ENCODE measurements around the gene MUS81.

Gene MUS81

DNA sequence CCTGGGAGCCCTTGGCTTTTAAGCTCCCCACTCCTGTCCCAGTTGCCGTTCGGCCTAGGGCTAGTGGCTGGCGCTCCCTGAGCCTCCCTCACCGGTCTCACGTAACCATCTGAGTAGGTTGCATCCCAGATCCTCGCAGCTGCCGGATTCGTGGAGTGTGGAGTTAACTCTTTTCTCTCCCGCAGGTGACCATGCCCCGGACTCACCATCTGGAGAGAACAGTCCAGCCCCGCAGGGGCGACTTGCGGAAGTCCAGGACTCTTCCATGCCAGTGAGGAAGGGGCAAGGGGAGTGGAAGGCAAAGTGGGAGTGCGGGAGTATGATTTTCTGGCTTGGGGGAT is 902 bp downstream of the MUS81 start:
- no peak for DNase-seq (ENCODE audit: low read depth)

- DNase-seq (ENCODE audit: low read depth), result no peak
Observed at GRCh38 chr11:65861533-65862183, 1.4 kb downstream of the MUS81 start.

DNA sequence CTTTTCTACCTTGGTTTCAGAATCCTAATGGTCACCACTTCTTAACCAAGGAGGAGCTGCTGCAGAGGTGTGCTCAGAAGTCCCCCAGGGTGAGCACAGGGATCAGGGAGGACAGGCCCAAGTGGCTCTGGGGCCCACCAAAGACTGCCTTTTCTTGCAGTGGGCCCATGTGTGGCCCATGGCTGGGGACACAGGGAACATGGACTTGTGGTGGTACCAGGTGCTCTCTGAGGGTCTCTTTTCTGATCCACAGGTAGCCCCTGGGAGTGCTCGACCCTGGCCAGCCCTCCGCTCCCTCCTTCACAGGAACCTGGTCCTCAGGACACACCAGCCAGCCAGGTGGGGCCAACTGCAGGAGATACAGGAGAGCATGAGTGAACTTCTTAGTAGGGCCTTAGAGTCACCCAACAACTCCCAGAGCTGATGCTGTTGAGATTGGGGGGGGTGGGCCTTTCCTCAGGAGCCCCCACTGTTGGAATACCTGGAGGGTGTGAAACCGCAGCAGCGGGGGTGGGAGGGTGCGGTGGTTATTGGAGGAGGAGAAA is 2.0 kb downstream of the MUS81 start:
- DNase-seq (ENCODE audit: low read depth), result no peak

DNA sequence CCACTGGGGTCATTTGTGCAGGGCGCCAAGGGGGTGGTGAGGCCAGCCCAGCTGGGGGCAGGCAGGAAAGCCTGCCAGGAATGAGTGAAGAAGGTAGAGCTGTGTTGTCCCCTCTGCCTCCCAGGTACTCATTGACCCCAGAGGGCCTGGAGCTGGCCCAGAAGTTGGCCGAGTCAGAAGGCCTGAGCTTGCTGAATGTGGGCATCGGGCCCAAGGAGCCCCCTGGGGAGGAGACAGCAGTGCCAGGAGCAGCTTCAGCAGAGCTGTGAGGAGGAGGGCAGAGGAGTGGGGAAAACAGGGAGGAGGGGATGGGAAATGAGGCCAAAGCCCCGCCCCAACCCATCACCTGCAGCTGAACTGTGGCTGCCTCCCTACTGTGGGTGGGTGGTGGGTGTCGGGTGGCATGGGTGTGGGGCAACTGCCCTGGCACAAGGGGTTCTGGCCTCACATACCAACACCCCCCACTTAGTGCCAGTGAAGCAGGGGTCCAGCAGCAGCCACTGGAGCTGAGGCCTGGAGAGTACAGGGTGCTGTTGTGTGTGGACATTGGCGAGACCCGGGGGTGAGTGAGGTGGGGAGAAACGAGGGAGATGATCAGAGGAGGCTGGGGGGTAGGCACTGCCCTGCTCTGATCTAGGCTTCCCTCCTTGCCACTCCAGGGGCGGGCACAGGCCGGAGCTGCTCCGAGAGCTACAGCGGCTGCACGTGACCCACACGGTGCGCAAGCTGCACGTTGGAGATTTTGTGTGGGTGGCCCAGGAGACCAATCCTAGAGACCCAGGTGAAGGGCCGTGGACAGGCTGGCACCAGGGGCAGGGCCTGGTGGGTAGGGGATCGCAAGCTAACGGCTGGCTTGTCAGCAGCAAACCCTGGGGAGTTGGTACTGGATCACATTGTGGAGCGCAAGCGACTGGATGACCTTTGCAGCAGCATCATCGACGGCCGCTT is 3.0 kb downstream of the MUS81 start:
- no peak for DNase-seq (ENCODE audit: low read depth)

- DNase-seq (ENCODE audit: low read depth), result no peak
Observed at GRCh38 chr11:65863889-65864705, 3.9 kb downstream of the MUS81 start.

- no peak for DNase-seq (ENCODE audit: low read depth)
Observed at GRCh38 chr11:65864706-65865471, 4.7 kb downstream of the MUS81 start.

GRCh38 chr11:65865550-65866172 is 5.4 kb downstream of the MUS81 start:
- no peak for DNase-seq (ENCODE audit: low read depth)

DNA sequence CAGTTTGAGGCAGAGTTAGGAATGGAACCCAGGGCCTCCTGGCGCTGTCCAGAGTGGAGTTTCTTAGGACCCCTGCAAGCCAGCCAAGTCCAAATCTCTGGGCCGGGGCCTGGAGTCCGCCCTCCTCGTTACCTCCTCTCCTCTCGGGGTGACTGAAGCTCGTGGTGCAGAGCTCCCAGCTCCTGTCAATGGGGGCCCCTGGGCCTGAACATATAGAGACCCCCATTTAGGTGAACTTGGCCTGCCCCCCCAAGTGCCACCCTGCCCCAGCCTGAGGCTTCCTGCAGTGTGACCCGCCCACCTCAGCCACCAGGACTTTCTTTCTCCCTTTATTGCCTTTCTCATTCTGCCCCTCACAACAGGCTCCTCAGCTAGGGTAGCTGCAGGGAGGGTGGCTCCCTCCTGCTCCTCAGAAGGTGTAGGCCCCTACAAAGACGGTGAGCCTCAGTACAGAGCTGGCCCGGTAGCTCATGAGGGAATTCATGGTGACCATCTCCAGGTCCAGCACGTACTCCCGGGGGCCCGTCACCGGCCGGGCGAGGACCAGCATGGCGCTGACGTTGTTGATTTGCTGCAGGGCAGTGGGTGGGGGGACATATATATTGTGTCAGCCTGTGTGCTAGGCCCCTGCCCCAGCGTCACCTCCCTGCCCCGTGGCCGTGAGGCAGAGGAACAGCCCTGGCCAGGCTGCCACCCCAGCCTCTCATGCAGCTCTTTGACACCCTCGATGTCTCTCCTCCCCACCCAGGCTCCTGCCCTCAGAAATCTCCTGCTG is 6.5 kb downstream of the MUS81 start:
- no peak for DNase-seq (ENCODE audit: low read depth)

DNA sequence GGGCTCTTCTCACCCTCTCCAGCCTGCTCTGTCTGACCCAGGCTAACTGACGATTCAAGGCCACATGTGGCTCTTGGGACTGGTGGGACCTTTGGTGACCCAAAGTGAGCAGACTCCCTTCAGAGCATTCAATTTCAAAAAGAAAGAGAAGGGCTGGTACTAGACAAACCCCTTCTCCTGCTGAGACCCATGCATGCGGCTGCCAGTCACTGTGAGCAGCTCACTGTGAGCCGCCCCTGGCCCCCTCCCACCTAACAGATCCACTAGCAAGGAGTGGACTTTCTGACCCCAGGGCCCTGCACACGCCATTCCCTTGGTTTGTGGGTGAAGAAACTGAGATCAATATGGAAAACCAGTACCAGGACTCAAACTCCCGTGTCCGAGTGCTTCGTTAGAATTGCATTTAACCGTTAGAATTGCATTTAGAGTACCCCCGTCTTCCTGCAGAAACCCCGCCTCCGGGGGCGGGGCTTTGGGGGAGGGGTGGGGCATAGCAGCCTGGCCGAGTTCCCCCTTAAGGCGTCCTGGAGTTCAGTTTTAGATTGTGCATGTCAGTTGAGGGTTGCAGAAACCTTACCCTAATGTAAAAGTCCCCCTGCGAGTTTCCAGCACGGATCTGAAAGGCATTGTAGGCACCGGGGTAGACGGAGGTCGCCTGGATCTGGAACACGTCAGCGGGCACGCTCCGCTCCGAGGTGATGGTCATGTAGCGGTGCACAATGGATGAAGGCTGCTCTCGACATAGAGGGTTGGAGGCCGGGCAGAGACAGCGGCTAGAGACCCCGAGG is 7.2 kb downstream of the MUS81 start:
- DNase-seq (ENCODE audit: low read depth), result no peak

- DNase-seq (ENCODE audit: low read depth), result no peak
Observed at GRCh38 chr11:65868076-65868667, 7.9 kb downstream of the MUS81 start.

GRCh38 chr11:65868907-65869306 is 8.7 kb downstream of the MUS81 start:
- no peak for DNase-seq (ENCODE audit: low read depth)

- no peak for DNase-seq (ENCODE audit: low read depth)
Observed at GRCh38 chr11:65869643-65870306, 9.5 kb downstream of the MUS81 start.

DNA sequence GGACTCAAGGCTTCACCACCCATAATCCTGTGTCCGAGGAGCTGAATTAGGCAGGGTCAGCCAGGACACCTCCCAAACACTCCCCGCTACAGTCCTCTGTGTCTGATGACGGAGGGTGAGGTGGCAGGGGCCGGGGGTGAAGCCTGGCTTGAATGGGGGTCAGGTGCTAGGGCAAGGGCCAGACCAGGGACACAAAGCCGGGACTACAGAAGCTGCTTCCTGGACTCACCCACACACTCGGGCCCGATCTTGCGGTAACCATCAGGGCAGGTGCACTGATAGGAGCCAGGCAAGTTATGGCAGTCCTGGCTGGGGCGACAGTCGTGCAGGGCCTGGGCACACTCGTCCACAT is 10.1 kb downstream of the MUS81 start:
- no peak for DNase-seq (ENCODE audit: low read depth)

- DNase-seq (ENCODE audit: low read depth), result no peak
Observed at GRCh38 chr11:65870706-65871681, 10.8 kb downstream of the MUS81 start.

GRCh38 chr11:65871811-65872548 is 11.7 kb downstream of the MUS81 start:
- no peak for DNase-seq (ENCODE audit: low read depth)

GRCh38 chr11:65872586-65873317 is 12.5 kb downstream of the MUS81 start, which contains the start of gene EFEMP2:
Gene EFEMP2 (minus strand): TSS chr11:65872800. CDS start chr11:65872354, 446 bp downstream.
- DNase-seq (ENCODE audit: low read depth), result no peak
